ENCODE results near the gene EIF2D. TPM values are rescaled to one million over a fixed set of nuclear protein-coding genes. Genes with fewer than 3 reads are reported as not detected.

Gene EIF2D
- total and polyA plus RNA-seq, 4 donors = 14.7 to 30.0 (median 22.1) TPM

DNA sequence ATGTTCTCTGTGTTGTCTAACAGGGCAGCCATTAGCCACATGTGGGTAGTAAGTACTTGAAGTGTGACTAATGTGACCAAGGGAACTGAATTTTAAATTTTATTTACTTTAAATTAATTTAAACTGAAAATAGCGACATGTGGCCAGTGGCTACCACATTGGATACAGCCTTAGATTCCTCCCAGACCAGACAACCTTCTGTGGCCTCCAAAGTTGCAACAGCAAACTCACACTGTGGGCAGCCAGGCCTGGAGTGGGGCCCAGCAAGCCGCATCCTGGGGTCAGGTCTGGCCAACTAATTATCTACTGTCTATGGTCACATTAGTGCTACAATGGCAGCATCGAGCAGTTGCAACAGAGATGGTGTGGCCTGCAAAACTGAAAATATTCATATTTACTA lies 11.7 kb downstream of the EIF2D start:
- peak; percentile 40 for TF ChIP-seq NR2F2 (IDR thresholded peaks at IDR 0.05)
- TF ChIP-seq HNF4A (conservative IDR thresholded peaks at IDR 0.05) = no peak
- no peak for TF ChIP-seq EGR1 (IDR thresholded peaks at IDR 0.05; ENCODE audit: low read depth in 2 of 2)
- Histone ChIP-seq H3K9me3 (ENCODE audit: control insufficient read depth in 4 of 4, low read length in 3 of 4) (no peaks in the 10 kb centered on the region), H3K4me3 (ENCODE audit: low read depth in 1 of 3, low read length in 3 of 3) (no peak overlapping the region), H3K27me3 (ENCODE audit: control insufficient read depth in 4 of 4, insufficient read depth in 4 of 4, low read length in 3 of 4) (no peaks in the 10 kb centered on the region), H3K36me3 (ENCODE audit: control insufficient read depth in 4 of 4, insufficient read depth in 3 of 4, low read depth in 1 of 4, low read length in 3 of 4) (peaks cover 5 to 77% (median 52%) of the 10 kb centered on the region in 4 donors), H3K9ac (ENCODE audit: low read depth in 1 of 2, low read length in 2 of 2) (no peak overlapping the region), H3K27ac (ENCODE audit: low read depth in 1 of 2, low read length in 2 of 2) (no peak overlapping the region), H3K4me1 (ENCODE audit: control insufficient read depth in 4 of 4, insufficient read depth in 4 of 4, low read length in 3 of 4) (no peaks in the 10 kb centered on the region)
- WGBS = 83% methylated on average over 3 of the region's 3 CpGs
- no peak for DNase-seq (ENCODE audit: low spot score)

- Histone ChIP-seq H3K27ac (ENCODE audit: low read depth in 1 of 2, low read length in 2 of 2) (no peak overlapping the region), H3K9ac (ENCODE audit: low read depth in 1 of 2, low read length in 2 of 2) (no peak overlapping the region), H3K27me3 (ENCODE audit: control insufficient read depth in 4 of 4, insufficient read depth in 4 of 4, low read length in 3 of 4) (no peaks in the 10 kb centered on the region), H3K4me3 (ENCODE audit: low read depth in 1 of 3, low read length in 3 of 3) (no peak overlapping the region), H3K9me3 (ENCODE audit: control insufficient read depth in 4 of 4, low read length in 3 of 4) (no peaks in the 10 kb centered on the region), H3K36me3 (ENCODE audit: control insufficient read depth in 4 of 4, insufficient read depth in 3 of 4, low read depth in 1 of 4, low read length in 3 of 4) (peaks cover 12 to 73% (median 50%) of the 10 kb centered on the region in 4 donors), H3K4me1 (ENCODE audit: control insufficient read depth in 4 of 4, insufficient read depth in 4 of 4, low read length in 3 of 4) (no peaks in the 10 kb centered on the region)
- DNase-seq (ENCODE audit: low spot score) = no peak
- 100% methylated on average over 1 of the region's 1 CpG for WGBS
- TF ChIP-seq, protein P1, sequence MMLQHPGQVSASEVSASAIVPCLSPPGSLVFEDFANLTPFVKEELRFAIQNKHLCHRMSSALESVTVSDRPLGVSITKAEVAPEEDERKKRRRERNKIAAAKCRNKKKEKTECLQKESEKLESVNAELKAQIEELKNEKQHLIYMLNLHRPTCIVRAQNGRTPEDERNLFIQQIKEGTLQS (IDR thresholded peaks at IDR 0.05) = no peak
- TF ChIP-seq NR2F2 (IDR thresholded peaks at IDR 0.05) = no peak
- TF ChIP-seq, protein P2, sequence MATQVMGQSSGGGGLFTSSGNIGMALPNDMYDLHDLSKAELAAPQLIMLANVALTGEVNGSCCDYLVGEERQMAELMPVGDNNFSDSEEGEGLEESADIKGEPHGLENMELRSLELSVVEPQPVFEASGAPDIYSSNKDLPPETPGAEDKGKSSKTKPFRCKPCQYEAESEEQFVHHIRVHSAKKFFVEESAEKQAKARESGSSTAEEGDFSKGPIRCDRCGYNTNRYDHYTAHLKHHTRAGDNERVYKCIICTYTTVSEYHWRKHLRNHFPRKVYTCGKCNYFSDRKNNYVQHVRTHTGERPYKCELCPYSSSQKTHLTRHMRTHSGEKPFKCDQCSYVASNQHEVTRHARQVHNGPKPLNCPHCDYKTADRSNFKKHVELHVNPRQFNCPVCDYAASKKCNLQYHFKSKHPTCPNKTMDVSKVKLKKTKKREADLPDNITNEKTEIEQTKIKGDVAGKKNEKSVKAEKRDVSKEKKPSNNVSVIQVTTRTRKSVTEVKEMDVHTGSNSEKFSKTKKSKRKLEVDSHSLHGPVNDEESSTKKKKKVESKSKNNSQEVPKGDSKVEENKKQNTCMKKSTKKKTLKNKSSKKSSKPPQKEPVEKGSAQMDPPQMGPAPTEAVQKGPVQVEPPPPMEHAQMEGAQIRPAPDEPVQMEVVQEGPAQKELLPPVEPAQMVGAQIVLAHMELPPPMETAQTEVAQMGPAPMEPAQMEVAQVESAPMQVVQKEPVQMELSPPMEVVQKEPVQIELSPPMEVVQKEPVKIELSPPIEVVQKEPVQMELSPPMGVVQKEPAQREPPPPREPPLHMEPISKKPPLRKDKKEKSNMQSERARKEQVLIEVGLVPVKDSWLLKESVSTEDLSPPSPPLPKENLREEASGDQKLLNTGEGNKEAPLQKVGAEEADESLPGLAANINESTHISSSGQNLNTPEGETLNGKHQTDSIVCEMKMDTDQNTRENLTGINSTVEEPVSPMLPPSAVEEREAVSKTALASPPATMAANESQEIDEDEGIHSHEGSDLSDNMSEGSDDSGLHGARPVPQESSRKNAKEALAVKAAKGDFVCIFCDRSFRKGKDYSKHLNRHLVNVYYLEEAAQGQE (IDR thresholded peaks at IDR 0.05) = no peak
- TF ChIP-seq, protein P3, sequence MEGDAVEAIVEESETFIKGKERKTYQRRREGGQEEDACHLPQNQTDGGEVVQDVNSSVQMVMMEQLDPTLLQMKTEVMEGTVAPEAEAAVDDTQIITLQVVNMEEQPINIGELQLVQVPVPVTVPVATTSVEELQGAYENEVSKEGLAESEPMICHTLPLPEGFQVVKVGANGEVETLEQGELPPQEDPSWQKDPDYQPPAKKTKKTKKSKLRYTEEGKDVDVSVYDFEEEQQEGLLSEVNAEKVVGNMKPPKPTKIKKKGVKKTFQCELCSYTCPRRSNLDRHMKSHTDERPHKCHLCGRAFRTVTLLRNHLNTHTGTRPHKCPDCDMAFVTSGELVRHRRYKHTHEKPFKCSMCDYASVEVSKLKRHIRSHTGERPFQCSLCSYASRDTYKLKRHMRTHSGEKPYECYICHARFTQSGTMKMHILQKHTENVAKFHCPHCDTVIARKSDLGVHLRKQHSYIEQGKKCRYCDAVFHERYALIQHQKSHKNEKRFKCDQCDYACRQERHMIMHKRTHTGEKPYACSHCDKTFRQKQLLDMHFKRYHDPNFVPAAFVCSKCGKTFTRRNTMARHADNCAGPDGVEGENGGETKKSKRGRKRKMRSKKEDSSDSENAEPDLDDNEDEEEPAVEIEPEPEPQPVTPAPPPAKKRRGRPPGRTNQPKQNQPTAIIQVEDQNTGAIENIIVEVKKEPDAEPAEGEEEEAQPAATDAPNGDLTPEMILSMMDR (IDR thresholded peaks at IDR 0.05; ENCODE audit: low read depth, low read length, missing input control) = no peak
- no peak for TF ChIP-seq MAX (IDR thresholded peaks at IDR 0.05)
- TF ChIP-seq, protein P4, sequence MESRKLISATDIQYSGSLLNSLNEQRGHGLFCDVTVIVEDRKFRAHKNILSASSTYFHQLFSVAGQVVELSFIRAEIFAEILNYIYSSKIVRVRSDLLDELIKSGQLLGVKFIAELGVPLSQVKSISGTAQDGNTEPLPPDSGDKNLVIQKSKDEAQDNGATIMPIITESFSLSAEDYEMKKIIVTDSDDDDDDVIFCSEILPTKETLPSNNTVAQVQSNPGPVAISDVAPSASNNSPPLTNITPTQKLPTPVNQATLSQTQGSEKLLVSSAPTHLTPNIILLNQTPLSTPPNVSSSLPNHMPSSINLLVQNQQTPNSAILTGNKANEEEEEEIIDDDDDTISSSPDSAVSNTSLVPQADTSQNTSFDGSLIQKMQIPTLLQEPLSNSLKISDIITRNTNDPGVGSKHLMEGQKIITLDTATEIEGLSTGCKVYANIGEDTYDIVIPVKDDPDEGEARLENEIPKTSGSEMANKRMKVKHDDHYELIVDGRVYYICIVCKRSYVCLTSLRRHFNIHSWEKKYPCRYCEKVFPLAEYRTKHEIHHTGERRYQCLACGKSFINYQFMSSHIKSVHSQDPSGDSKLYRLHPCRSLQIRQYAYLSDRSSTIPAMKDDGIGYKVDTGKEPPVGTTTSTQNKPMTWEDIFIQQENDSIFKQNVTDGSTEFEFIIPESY (IDR thresholded peaks at IDR 0.05) = no peak
- no peak for TF ChIP-seq EGR1 (IDR thresholded peaks at IDR 0.05; ENCODE audit: low read depth in 2 of 2)
- TF ChIP-seq RAD21 (IDR thresholded peaks at IDR 0.05) = no peak
- TF ChIP-seq YY1 (IDR thresholded peaks at IDR 0.05) = no peak
- TF ChIP-seq SP1 (IDR thresholded peaks at IDR 0.05) = no peak
- no peak for TF ChIP-seq JUND (IDR thresholded peaks at IDR 0.05)
- no peak for TF ChIP-seq GABPA (IDR thresholded peaks at IDR 0.05 in 1 of 2, conservative IDR thresholded peaks at IDR 0.05 in 1 of 2)
These were observed 16.0 kb downstream of the EIF2D start for GRCh38 chr1:206596319-206596666.
